HepG2 (cell line): Measurements from ENCODE around the gene AGER. TPM values are rescaled to one million over a fixed set of nuclear protein-coding genes. Genes with fewer than 3 reads are reported as not detected.

Experiments
- ATAC-seq: fragments of 200-7000 bp; cut with Tn5 transposase; 3 replicates; pipeline ENCODE4 v1.9.1; 2020; ENCODE audit warnings: mild to moderate bottlenecking, moderate library complexity
- Bru-seq: library from RNA; stranded (reverse); fragments of 400-500 nt; gene quantifications from one replicate; lab custom pipeline; 2021; lab: Mats Ljungman, UMichigan
- BruChase-seq, 2 experiments: library from RNA; stranded (reverse); fragments of 400-500 nt; gene quantifications; one replicate each; lab custom pipeline; 2021; lab: Mats Ljungman, UMichigan
- BruUV-seq: library from RNA; stranded (reverse); fragments of 400-500 nt; replicated peaks from 2 replicates; lab custom pipeline; 2021; lab: Mats Ljungman, UMichigan
- CTCF ChIA-PET: fragments of 300-600 bp; formaldehyde crosslinking; extraction: SDS; loops from one replicate; lab custom pipeline; 2021; ENCODE audit warnings: low total read pairs, inconsistent platforms, low intra/inter-chr PET ratio; lab: Yijun Ruan, JAX
- POLR2A ChIA-PET: fragments of 350-600 bp; sonication (Branson Sonifier 250); formaldehyde crosslinking; loops from one replicate; lab custom pipeline; 2020; ENCODE audit warnings: antibody characterized with exemption, inconsistent platforms; lab: Yijun Ruan, JAX
- DNase-seq: peaks from one replicate; pipeline ENCODE4 v3.0.0-alpha.2; 2015; ENCODE audit warnings: low spot score
- FAIRE-seq: peaks from 3 replicates; lab custom pipeline; 2011; peaks lifted over from hg19 to GRCh38; lab: Jason Lieb, UNC
- H2AFZ ChIP-seq: one replicate; pipeline ENCODE4 v1.6.1; 2011; ENCODE audit warnings: low read length, inconsistent platforms
- H3K27ac ChIP-seq: fragments of 300-600 bp; 3 replicates; pipeline ENCODE4 v1.8.0; 2011; ENCODE audit warnings: mixed run types, mild to moderate bottlenecking, mixed read lengths, low read length, inconsistent platforms; ENCODE audit not compliant: insufficient read depth; ENCODE audit errors: extremely low read length
- H3K27me3 ChIP-seq, 2 experiments: fragments of 200-600 bp in 1 of 2; 2 replicates in 1 of 2; 3 replicates in 1 of 2; pipeline versions ENCODE4 v1.6.0 to v1.8.0; 2011; ENCODE audit warnings: low read length in 2 of 2, mild to moderate bottlenecking in 2 of 2, moderate library complexity in 2 of 2, inconsistent platforms in 1 of 2; ENCODE audit not compliant: insufficient read depth in 2 of 2, control insufficient read depth in 1 of 2
- H3K36me3 ChIP-seq, 2 experiments: fragments of 200-600 bp in 1 of 2; replicated peaks in 1 of 2; 2 replicates in 1 of 2; 3 replicates in 1 of 2; pipeline versions ENCODE4 v1.5.1 to v1.8.0; 2011; ENCODE audit warnings: low read length in 2 of 2, inconsistent platforms in 1 of 2; ENCODE audit not compliant: insufficient read depth in 2 of 2, control insufficient read depth in 1 of 2
- H3K4me1 ChIP-seq: 2 replicates; pipeline ENCODE4 v1.5.1; 2012; ENCODE audit warnings: low read length, inconsistent platforms; ENCODE audit not compliant: insufficient read depth
- H3K4me2 ChIP-seq: 2 replicates; pipeline ENCODE4 v1.6.0; 2011; ENCODE audit warnings: low read depth, low read length, inconsistent platforms
- H3K4me3 ChIP-seq, 3 experiments: fragments of 200-600 bp in 1 of 3; sonication (generic), shearing (Covaris generic) in 1 of 3; replicated peaks in 1 of 3; 2 replicates each; pipeline ENCODE4 v1.5.1; 2011 to 2016; ENCODE audit warnings: low read length in 3 of 3, inconsistent platforms in 2 of 3, low read depth in 2 of 3, mild to moderate bottlenecking in 2 of 3, control low read depth in 1 of 3, mixed read lengths in 1 of 3; ENCODE audit not compliant: insufficient read depth in 1 of 3
- H3K79me2 ChIP-seq: one replicate; pipeline ENCODE4 v1.6.1; 2011; ENCODE audit warnings: low read length, inconsistent platforms; ENCODE audit not compliant: insufficient read depth
- H3K9ac ChIP-seq: 2 replicates; pipeline ENCODE4 v1.6.0; 2011; ENCODE audit warnings: mild to moderate bottlenecking, low read depth, low read length, inconsistent platforms; ENCODE audit not compliant: insufficient read depth
- H3K9me3 ChIP-seq: 2 replicates; pipeline ENCODE4 v1.5.1; 2012; ENCODE audit warnings: mild to moderate bottlenecking, low read length
- H4K20me1 ChIP-seq: 2 replicates; pipeline ENCODE4 v1.6.0; 2011; ENCODE audit warnings: inconsistent platforms, mild to moderate bottlenecking, low read length, moderate library complexity; ENCODE audit not compliant: insufficient read depth
- AGO1 ChIP-seq: fragments of 200-400 bp; formaldehyde crosslinking; IDR thresholded peaks from 2 replicates; pipeline ENCODE4 v1.6.1; 2017; ENCODE audit warnings: mild to moderate bottlenecking, low read depth, low read length, moderate library complexity; ENCODE audit not compliant: poor library complexity, severe bottlenecking
- EP300 ChIP-seq, 3 experiments: sonication (generic) in 1 of 3; formaldehyde crosslinking in 1 of 3; IDR thresholded peaks; 2 replicates each; pipeline versions ENCODE4 v1.5.1 to v1.6.1; 2011 to 2020; ENCODE audit warnings: low read depth in 2 of 3, low read length in 2 of 3, borderline replicate concordance in 1 of 3, improper control_type of control experiment in 1 of 3, mild to moderate bottlenecking in 1 of 3, missing genetic modification reagents in 1 of 3, moderate library complexity in 1 of 3
- MEIS2 ChIP-seq: sonication (generic); formaldehyde crosslinking; IDR thresholded peaks from 2 replicates; pipeline ENCODE4 v1.9.0; 2021; ENCODE audit warnings: mild to moderate bottlenecking, missing genetic modification reagents
- MTA1 ChIP-seq: sonication (generic); formaldehyde crosslinking; IDR thresholded peaks from 2 replicates; pipeline ENCODE4 v1.4.0; 2020; ENCODE audit warnings: missing genetic modification reagents, mild to moderate bottlenecking, borderline replicate concordance
- SUZ12 ChIP-seq: fragments of 150-350 bp; IDR thresholded peaks from 2 replicates; pipeline ENCODE4 v1.6.1; 2014; ENCODE audit warnings: low read depth, low read length
- ZNF121 ChIP-seq: sonication (generic); formaldehyde crosslinking; IDR thresholded peaks from 2 replicates; pipeline ENCODE4 v1.5.0; 2020; ENCODE audit warnings: mild to moderate bottlenecking, missing genetic modification reagents
- ZNF574 ChIP-seq: sonication (generic); formaldehyde crosslinking; IDR thresholded peaks from 2 replicates; pipeline ENCODE4 v1.4.0; 2020; ENCODE audit warnings: missing genetic modification reagents
- ZNF7 ChIP-seq: IDR thresholded peaks from 2 replicates; pipeline ENCODE4 v1.6.1; 2016; ENCODE audit warnings: missing biosample characterization, missing genetic modification reagents
- ZNF747 ChIP-seq: sonication (generic); formaldehyde crosslinking; IDR thresholded peaks from 2 replicates; pipeline ENCODE4 v1.8.1; 2023; ENCODE audit warnings: missing genetic modification reagents, mild to moderate bottlenecking, borderline replicate concordance
- WGBS: methylation state at CpG from one replicate; pipeline ENCODE4 v1.1.6; 2017; ENCODE audit warnings: low lambda C conversion rate; 5-methylcytosine and 5-hydroxymethylcytosine counted together
- in situ Hi-C: cut with HindIII; loops from 2 replicates; pipeline ENCODE4 v1.10.0; 2017; ENCODE audit warnings: low pct_unique_long_range_greater_than_20kb; ENCODE audit not compliant: extremely low pct_ligation_motif_present
- intact Hi-C: fragments of 100-400 bp; cut with micrococcal nuclease; formaldehyde crosslinking; loops from one replicate; pipeline ENCODE4 v1.10.0; 2022; ENCODE audit not compliant: unreplicated experiment
- long read RNA-seq, 2 experiments: library from RNA in 1 of 2; library from polyadenylated mRNA in 1 of 2; stranded (forward) in 1 of 2; unstranded in 1 of 2; transcript quantifications; one replicate each; pipeline ENCODE4 v2.0.0, GENCODE V29; 2019 to 2022
- polyA minus RNA-seq, 3 experiments: library from RNA; depleted of rRNA, polyadenylated mRNA; stranded (reverse); fragments of >200 nt; gene quantifications; 2 replicates each; pipeline ENCODE4 v1.2.3, GENCODE V29; 2011; ENCODE audit warnings: low replicate concordance in 1 of 3
- polyA plus RNA-seq, 8 experiments: library from polyadenylated mRNA; depleted of rRNA in 3 of 8; stranded (reverse) in 7 of 8; unstranded in 1 of 8; fragments of >200 nt; fragmentation: Illumina TruSeq in 4 of 8; extraction: Trizol in 4 of 8; gene quantifications; 2 replicates each; pipeline versions ENCODE4 v1.2.1 to v1.2.3, GENCODE V29; 2011 to 2016; ENCODE audit warnings: low read depth in 4 of 8, missing spikeins in 1 of 8, mixed read lengths in 1 of 8; ENCODE audit not compliant: insufficient read depth in 1 of 8
- total RNA-seq, 5 experiments: library from RNA; depleted of rRNA; stranded (reverse); fragments of >200 nt; fragmentation: Illumina TruSeq; extraction: Trizol; gene quantifications; 2 replicates each; pipeline ENCODE4 v1.2.3, GENCODE V29; 2016; ENCODE audit warnings: low read depth in 1 of 5

AGER gene
- total RNA-seq (2016; rRNA removed; fragmentation: Illumina TruSeq; extraction: Trizol) (0.41 and 1.9 TPM in 2 replicates), polyA plus RNA-seq (2011; rRNA removed) (5.1 and 5.7 TPM in 2 replicates), polyA minus RNA-seq (2011; rRNA and poly(A)+ RNA removed; ENCODE audit: low replicate concordance) (1.0 and 1.1 TPM in 2 replicates), Bru-seq, nascent RNA (percentile 61 among the genes with signal in this experiment), BruChase-seq, experiment 1, labeled RNA remaining after a 6-hour chase (percentile 87 among the genes with signal in this experiment), BruChase-seq, experiment 2, labeled RNA remaining after a 2-hour chase (percentile 75 among the genes with signal in this experiment)
- 2.6 and 2.7 TPM in 2 replicates for total RNA-seq (2016; cell fraction: cytosol; rRNA removed; fragmentation: Illumina TruSeq; extraction: Trizol; ENCODE audit: low read depth)
- 0.62 and 1.6 TPM in 2 replicates for total RNA-seq (2016; cell fraction: insoluble cytoplasmic fraction; rRNA removed; fragmentation: Illumina TruSeq; extraction: Trizol)
- total RNA-seq (2016; cell fraction: membrane; rRNA removed; fragmentation: Illumina TruSeq; extraction: Trizol), result 1.0 and 1.2 TPM in 2 replicates
- total RNA-seq (2016; cell fraction: nucleus; rRNA removed; fragmentation: Illumina TruSeq; extraction: Trizol), result 2.8 and 4.0 TPM in 2 replicates
- 0.83 and 1.4 TPM in 2 replicates for polyA plus RNA-seq (2011; cell fraction: cytosol; rRNA removed)
- 50.1 and 67.3 TPM in 2 replicates for polyA plus RNA-seq (2011; cell fraction: nucleus; rRNA removed)
- polyA plus RNA-seq (2012), result 8.4 and 12.5 TPM in 2 replicates
- polyA plus RNA-seq (2016; cell fraction: cytosol; fragmentation: Illumina TruSeq; extraction: Trizol; ENCODE audit: low read depth), result 1.2 and 1.8 TPM in 2 replicates
- polyA plus RNA-seq (2016; cell fraction: insoluble cytoplasmic fraction; fragmentation: Illumina TruSeq; extraction: Trizol; ENCODE audit: low read depth), result 0.76 and 1.1 TPM in 2 replicates
- polyA plus RNA-seq (2016; cell fraction: membrane; fragmentation: Illumina TruSeq; extraction: Trizol; ENCODE audit: low read depth), result 1.5 and 1.9 TPM in 2 replicates
- 22.5 and 29.9 TPM in 2 replicates for polyA plus RNA-seq (2016; cell fraction: nucleus; fragmentation: Illumina TruSeq; extraction: Trizol; ENCODE audit: insufficient read depth, low read depth)
- not detected in 2 replicates for polyA minus RNA-seq (2011; cell fraction: cytosol; rRNA and poly(A)+ RNA removed)
- 5.3 and 9.2 TPM in 2 replicates for polyA minus RNA-seq (2011; cell fraction: nucleus; rRNA and poly(A)+ RNA removed)
- long read RNA-seq, experiment 1, result 0 reads
- long read RNA-seq, experiment 2, result 0 reads

- peaks cover 27 to 50% of the 10 kb centered on the region in 2 experiments for H3K36me3 ChIP-seq
- DNase-seq, result no peak
- peaks cover 23% of the 10 kb centered on the region for H3K4me1 ChIP-seq
- no peak within 1 kb of the TSS for H2AFZ ChIP-seq
- H3K79me2 ChIP-seq, result peaks cover 17% of the 10 kb centered on the region
- WGBS, result 90% methylated on average over 6 of the region's 6 CpGs
- no peak within 1 kb of the TSS for H3K27ac ChIP-seq
- H4K20me1 ChIP-seq, result no peaks in the 10 kb centered on the region
- no peaks in the 10 kb centered on the region for H3K9me3 ChIP-seq
- no peak for FAIRE-seq
- no TSS peak for BruUV-seq
- POLR2A ChIA-PET, result no interaction called here
- H3K9ac ChIP-seq, result no peak within 1 kb of the TSS
- intact Hi-C loops, result no loop called here
- H3K4me2 ChIP-seq, result no peak within 1 kb of the TSS
- H3K4me3 ChIP-seq, result no peak within 1 kb of the TSS
- ATAC-seq, result no peak
- CTCF ChIA-PET, result no interaction called here
- H3K27me3 ChIP-seq, result no peaks in the 10 kb centered on the region
- in situ Hi-C loops, result no loop called here
- peak; percentile 73 for TF ChIP-seq AGO1
- TF ChIP-seq MEIS2 (CRISPR knock-in tag), result no peak
- TF ChIP-seq ZNF747, result no peak
- TF ChIP-seq SUZ12, result no peak
- TF ChIP-seq ZNF574, result no peak
- TF ChIP-seq ZNF121, result no peak
- TF ChIP-seq MTA1 (CRISPR knock-in tag), result no peak
- no peak for TF ChIP-seq ZNF7
- TF ChIP-seq EP300 (IDR thresholded peaks at IDR 0.05; ENCODE audit: low read depth in 2 of 2, low read length in 2 of 2), result no peak
- TF ChIP-seq EP300 (CRISPR knock-in tag; IDR thresholded peaks at IDR 0.05; ENCODE audit: borderline replicate concordance), result no peak
Observed at GRCh38 chr6:32184084-32184640, at the start of gene AGER. AGER (minus strand) TSS chr6:32184253; CDS start chr6:32184222, 31 bp downstream.
